Suprapubic skin (tissue), 4 donors: ENCODE results near the gene DCAKD.

Experiments
- EP300 ChIP-seq: sonication (generic); formaldehyde crosslinking; IDR thresholded peaks from one replicate; pipeline ENCODE4 v1.6.1; 2017; ENCODE audit warnings: antibody characterized with exemption
- POLR2AphosphoS5 ChIP-seq, 3 donors: sonication (generic); formaldehyde crosslinking; IDR thresholded peaks; one replicate each; pipeline ENCODE4 v1.6.1; 2017; ENCODE audit warnings: antibody characterized with exemption in 3 of 3
- TF ChIP-seq, protein P1 (sequence below), 2 donors: fragments of 200-600 bp in 1 of 2; fragments of 450-650 bp in 1 of 2; sonication (generic) in 1 of 2; IDR thresholded peaks; one replicate each; pipeline ENCODE4 v1.5.1; 2016 to 2019; ENCODE audit warnings: antibody characterized with exemption in 2 of 2, mild to moderate bottlenecking in 1 of 2, moderate library complexity in 1 of 2

DNA sequence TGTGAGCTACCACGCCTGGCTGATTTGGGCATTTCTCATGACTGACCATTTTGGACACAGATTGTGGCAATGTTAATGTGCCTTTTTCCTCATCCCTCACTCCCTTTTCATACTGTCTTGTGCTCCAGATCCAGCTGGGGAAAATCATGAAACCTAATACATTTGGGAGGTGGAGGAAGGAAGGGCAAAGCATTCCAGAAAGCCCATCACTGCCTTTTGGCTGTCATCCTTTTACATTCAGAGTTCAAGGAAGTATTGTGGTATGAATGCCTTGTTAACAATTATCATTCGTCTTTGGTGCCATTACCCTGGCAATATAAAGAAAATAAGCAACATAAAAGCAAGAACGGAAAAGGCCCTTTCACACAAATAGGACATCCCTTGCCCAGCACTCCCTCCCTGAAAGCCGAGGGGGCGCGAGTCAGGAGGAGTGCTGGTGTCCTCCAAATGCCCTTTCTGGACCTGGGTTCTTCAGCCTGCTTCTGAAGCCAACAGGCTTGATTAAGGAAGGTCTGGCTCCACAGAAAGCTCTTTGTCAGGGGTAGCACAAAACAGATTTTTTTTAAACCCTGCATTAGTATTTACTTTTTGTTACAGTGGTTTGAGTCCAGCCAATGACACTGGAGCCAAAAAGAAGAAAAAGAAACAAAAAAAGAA lies 29.7 kb upstream of the DCAKD start:
- TF ChIP-seq POLR2AphosphoS5 (IDR thresholded peaks at IDR 0.05) (no peak), EP300 (no peak)
- TF ChIP-seq, protein P1, sequence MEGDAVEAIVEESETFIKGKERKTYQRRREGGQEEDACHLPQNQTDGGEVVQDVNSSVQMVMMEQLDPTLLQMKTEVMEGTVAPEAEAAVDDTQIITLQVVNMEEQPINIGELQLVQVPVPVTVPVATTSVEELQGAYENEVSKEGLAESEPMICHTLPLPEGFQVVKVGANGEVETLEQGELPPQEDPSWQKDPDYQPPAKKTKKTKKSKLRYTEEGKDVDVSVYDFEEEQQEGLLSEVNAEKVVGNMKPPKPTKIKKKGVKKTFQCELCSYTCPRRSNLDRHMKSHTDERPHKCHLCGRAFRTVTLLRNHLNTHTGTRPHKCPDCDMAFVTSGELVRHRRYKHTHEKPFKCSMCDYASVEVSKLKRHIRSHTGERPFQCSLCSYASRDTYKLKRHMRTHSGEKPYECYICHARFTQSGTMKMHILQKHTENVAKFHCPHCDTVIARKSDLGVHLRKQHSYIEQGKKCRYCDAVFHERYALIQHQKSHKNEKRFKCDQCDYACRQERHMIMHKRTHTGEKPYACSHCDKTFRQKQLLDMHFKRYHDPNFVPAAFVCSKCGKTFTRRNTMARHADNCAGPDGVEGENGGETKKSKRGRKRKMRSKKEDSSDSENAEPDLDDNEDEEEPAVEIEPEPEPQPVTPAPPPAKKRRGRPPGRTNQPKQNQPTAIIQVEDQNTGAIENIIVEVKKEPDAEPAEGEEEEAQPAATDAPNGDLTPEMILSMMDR (IDR thresholded peaks at IDR 0.05): no peak
